Measurements from ENCODE around the gene GPR61.

DNA sequence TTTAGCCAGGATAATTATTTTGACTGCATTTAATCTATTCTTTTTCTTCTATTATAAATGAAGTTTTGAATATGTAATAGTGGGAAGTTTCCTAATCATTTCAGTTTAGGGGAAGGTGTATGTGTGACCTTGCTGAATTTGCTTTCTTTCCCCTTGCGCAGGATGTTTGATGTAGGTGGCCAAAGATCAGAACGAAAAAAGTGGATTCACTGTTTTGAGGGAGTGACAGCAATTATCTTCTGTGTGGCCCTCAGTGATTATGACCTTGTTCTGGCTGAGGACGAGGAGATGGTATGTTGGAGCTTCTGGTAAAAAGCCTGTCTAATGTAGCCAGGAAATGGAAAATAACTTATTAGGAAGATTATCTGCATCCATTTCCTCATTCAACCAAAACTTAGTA is 46.4 kb downstream of the GPR61 start:
- TF ChIP-seq, protein P1, sequence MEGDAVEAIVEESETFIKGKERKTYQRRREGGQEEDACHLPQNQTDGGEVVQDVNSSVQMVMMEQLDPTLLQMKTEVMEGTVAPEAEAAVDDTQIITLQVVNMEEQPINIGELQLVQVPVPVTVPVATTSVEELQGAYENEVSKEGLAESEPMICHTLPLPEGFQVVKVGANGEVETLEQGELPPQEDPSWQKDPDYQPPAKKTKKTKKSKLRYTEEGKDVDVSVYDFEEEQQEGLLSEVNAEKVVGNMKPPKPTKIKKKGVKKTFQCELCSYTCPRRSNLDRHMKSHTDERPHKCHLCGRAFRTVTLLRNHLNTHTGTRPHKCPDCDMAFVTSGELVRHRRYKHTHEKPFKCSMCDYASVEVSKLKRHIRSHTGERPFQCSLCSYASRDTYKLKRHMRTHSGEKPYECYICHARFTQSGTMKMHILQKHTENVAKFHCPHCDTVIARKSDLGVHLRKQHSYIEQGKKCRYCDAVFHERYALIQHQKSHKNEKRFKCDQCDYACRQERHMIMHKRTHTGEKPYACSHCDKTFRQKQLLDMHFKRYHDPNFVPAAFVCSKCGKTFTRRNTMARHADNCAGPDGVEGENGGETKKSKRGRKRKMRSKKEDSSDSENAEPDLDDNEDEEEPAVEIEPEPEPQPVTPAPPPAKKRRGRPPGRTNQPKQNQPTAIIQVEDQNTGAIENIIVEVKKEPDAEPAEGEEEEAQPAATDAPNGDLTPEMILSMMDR (IDR thresholded peaks at IDR 0.05; ENCODE audit: poor library complexity, severe bottlenecking), result no peak
- TF ChIP-seq, protein P2, sequence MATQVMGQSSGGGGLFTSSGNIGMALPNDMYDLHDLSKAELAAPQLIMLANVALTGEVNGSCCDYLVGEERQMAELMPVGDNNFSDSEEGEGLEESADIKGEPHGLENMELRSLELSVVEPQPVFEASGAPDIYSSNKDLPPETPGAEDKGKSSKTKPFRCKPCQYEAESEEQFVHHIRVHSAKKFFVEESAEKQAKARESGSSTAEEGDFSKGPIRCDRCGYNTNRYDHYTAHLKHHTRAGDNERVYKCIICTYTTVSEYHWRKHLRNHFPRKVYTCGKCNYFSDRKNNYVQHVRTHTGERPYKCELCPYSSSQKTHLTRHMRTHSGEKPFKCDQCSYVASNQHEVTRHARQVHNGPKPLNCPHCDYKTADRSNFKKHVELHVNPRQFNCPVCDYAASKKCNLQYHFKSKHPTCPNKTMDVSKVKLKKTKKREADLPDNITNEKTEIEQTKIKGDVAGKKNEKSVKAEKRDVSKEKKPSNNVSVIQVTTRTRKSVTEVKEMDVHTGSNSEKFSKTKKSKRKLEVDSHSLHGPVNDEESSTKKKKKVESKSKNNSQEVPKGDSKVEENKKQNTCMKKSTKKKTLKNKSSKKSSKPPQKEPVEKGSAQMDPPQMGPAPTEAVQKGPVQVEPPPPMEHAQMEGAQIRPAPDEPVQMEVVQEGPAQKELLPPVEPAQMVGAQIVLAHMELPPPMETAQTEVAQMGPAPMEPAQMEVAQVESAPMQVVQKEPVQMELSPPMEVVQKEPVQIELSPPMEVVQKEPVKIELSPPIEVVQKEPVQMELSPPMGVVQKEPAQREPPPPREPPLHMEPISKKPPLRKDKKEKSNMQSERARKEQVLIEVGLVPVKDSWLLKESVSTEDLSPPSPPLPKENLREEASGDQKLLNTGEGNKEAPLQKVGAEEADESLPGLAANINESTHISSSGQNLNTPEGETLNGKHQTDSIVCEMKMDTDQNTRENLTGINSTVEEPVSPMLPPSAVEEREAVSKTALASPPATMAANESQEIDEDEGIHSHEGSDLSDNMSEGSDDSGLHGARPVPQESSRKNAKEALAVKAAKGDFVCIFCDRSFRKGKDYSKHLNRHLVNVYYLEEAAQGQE (IDR thresholded peaks at IDR 0.05; ENCODE audit: borderline replicate concordance), result no peak
- TF ChIP-seq POLR2AphosphoS5 (IDR thresholded peaks at IDR 0.05), result no peak
- no peak for TF ChIP-seq EZH2 (IDR thresholded peaks at IDR 0.05; ENCODE audit: borderline replicate concordance, insufficient read depth, low read length, poor library complexity, severe bottlenecking)
- no peak for TF ChIP-seq RAD21 (conservative IDR thresholded peaks at IDR 0.05)
- TF ChIP-seq EP300 (conservative IDR thresholded peaks at IDR 0.05; ENCODE audit: poor library complexity, severe bottlenecking), result no peak
- TF ChIP-seq SMC3 (conservative IDR thresholded peaks at IDR 0.05; ENCODE audit: poor library complexity), result no peak
- no peak for TF ChIP-seq TAF1 (IDR thresholded peaks at IDR 0.05; ENCODE audit: low read depth)
- no peak for TF ChIP-seq MXI1 (conservative IDR thresholded peaks at IDR 0.05; ENCODE audit: poor library complexity, severe bottlenecking)
